T-cell (primary cell): ENCODE measurements around the gene CDC37L1. TPM values are rescaled to one million over a fixed set of nuclear protein-coding genes. Genes with fewer than 3 reads are reported as not detected.
A peak's percentile ranks its signal among the peaks of the same experiment; 100 is the strongest.
"Not testable (repeated sequence)": the region's sequence is repeated elsewhere in the genome, so short reads cannot be mapped to it uniquely, and the experiment has no call there.

Experiments
- ATAC-seq, 4 experiments: fragments of 200-7000 bp in 3 of 4; fragments of 150-1000 bp in 1 of 4; cut with Tn5 transposase; replicated peaks in 1 of 4; 1 replicate in 3 of 4; 2 replicates in 1 of 4; pipeline ENCODE4 v1.10.0; 2021; ENCODE audit warnings: moderate library complexity in 3 of 4, mild to moderate bottlenecking in 2 of 4, moderate number of reproducible peaks in 1 of 4
- CTCF ChIA-PET, 2 donors: fragments of 300-600 bp; sonication (Branson Sonifier 250); formaldehyde crosslinking; loops; one replicate each; lab custom pipeline; 2022; ENCODE audit warnings: antibody characterized with exemption in 2 of 2; lab: Charles Lee
- POLR2A ChIA-PET, 2 donors: fragments of 300-600 bp; sonication (Branson Sonifier 250); formaldehyde crosslinking; loops; one replicate each; lab custom pipeline; 2022; ENCODE audit warnings: antibody characterized with exemption in 2 of 2; lab: Charles Lee
- DNase-seq, 35 experiments: peaks; one replicate each; pipeline versions ENCODE4 v3.0.0 to v3.0.0-alpha.2; 2013 to 2023
- H3K27ac ChIP-seq: one replicate; pipeline ENCODE4 v1.5.1; 2013; ENCODE audit warnings: low read length
- H3K27me3 ChIP-seq, 2 experiments: replicated peaks in 1 of 2; 1 replicate in 1 of 2; 2 replicates in 1 of 2; pipeline versions ENCODE4 v1.6.1 to v1.7.0; 2013; ENCODE audit warnings: low read length in 1 of 2, mixed read lengths in 1 of 2; ENCODE audit not compliant: control insufficient read depth in 2 of 2, insufficient read depth in 2 of 2; ENCODE audit errors: extremely low read depth in 1 of 2
- H3K36me3 ChIP-seq, 2 donors: 1 replicate in 1 of 2; 2 replicates in 1 of 2; pipeline versions ENCODE4 v1.6.1 to v1.7.0; 2013; ENCODE audit warnings: low read length in 1 of 2; ENCODE audit not compliant: control insufficient read depth in 2 of 2, insufficient read depth in 1 of 2; ENCODE audit errors: extremely low read depth in 1 of 2
- H3K4me1 ChIP-seq, 2 experiments: 1 replicate in 1 of 2; 2 replicates in 1 of 2; pipeline versions ENCODE4 v1.6.1 to v1.7.0; 2013; ENCODE audit warnings: low read length in 2 of 2, mixed read lengths in 1 of 2; ENCODE audit not compliant: insufficient read depth in 2 of 2, control insufficient read depth in 1 of 2; ENCODE audit errors: extremely low read depth in 1 of 2
- H3K4me3 ChIP-seq, 2 donors: 1 replicate in 1 of 2; 2 replicates in 1 of 2; pipeline versions ENCODE4 v1.5.1 to v1.7.0; 2013; ENCODE audit warnings: mild to moderate bottlenecking in 2 of 2, low read length in 1 of 2, moderate library complexity in 1 of 2; ENCODE audit not compliant: control insufficient read depth in 1 of 2; ENCODE audit errors: extremely low read depth in 1 of 2
- H3K9me3 ChIP-seq: 2 replicates; pipeline ENCODE4 v1.7.0; 2013
- H3K27ac Mint-ChIP-seq, 2 donors: one replicate each; pipeline ENCODE4 v1.8.0; 2020 to 2021; ENCODE audit warnings: mild to moderate bottlenecking in 2 of 2, mixed read lengths in 2 of 2
- H3K27me3 Mint-ChIP-seq, 2 donors: one replicate each; pipeline ENCODE4 v1.8.0; 2021 to 2022; ENCODE audit warnings: mixed read lengths in 2 of 2
- H3K36me3 Mint-ChIP-seq: one replicate; pipeline ENCODE4 v1.8.0; 2021; ENCODE audit warnings: mixed read lengths
- H3K4me1 Mint-ChIP-seq, 3 donors: one replicate each; pipeline ENCODE4 v1.8.0; 2020 to 2022; ENCODE audit warnings: mixed read lengths in 3 of 3, mild to moderate bottlenecking in 1 of 3
- H3K4me3 Mint-ChIP-seq, 3 donors: one replicate each; pipeline ENCODE4 v1.8.0; 2020 to 2022; ENCODE audit warnings: mild to moderate bottlenecking in 3 of 3, mixed read lengths in 3 of 3, moderate library complexity in 3 of 3
- H3K9me3 Mint-ChIP-seq, 3 donors: one replicate each; pipeline ENCODE4 v1.8.0; 2020 to 2022; ENCODE audit warnings: mixed read lengths in 3 of 3
- WGBS: methylation state at CpG from one replicate; pipeline ENCODE4 v1.1.5; 2013; ENCODE audit warnings: missing lambda C conversion rate; ENCODE audit not compliant: insufficient coverage; 5-methylcytosine and 5-hydroxymethylcytosine counted together
- total RNA-seq, 35 experiments: library from RNA in 6 of 35; stranded (reverse) in 6 of 35; fragments of 120-200 nt in 1 of 35; gene quantifications; one replicate each; pipeline versions ENCODE4 v1.2.1 to v1.2.4 and lab custom pipeline; 2013 to 2026

Gene CDC37L1
- total RNA-seq, 5 donors from 2014 or later (not counting 1 experiment from before 2014, with no cell fraction given): 20.6 to 26.8 (median 23.7) TPM

GRCh38 chr9:4654084-4654483 lies 25.3 kb upstream of the CDC37L1 start:
- Mint-ChIP-seq H3K36me3 (peaks cover 5% of the 10 kb centered on the region), H3K27me3 (peaks cover 0 to 4% of the 10 kb centered on the region in 2 donors), H3K9me3 (no peaks in the 10 kb centered on the region), H3K4me1 (peaks cover 0 to 8% (median 7%) of the 10 kb centered on the region in 3 donors), H3K4me3 (no peak overlapping the region), H3K27ac (no peak overlapping the region)
- DNase-seq (peak in 1 of 35 experiments; percentile 55), ATAC-seq (peak in 2 of 4 experiments; percentile 26 to 37)
- CTCF ChIA-PET: interaction anchor here (0.8 to 1.3 kb wide), 3 partner anchors 10 to 25 kb away, joined by 3 to 5 read pairs (median 3); partner anchors contain the start of gene CDC37L1 (in 1 of the 2)
- no peaks in the 10 kb centered on the region for H3K36me3 ChIP-seq
- no peak overlapping the region for H3K4me3 ChIP-seq
- 75% methylated on average over 1 of the region's 9 CpGs for WGBS
- POLR2A ChIA-PET: no interaction called here
- H3K9me3 ChIP-seq: no peaks in the 10 kb centered on the region
- H3K27me3 ChIP-seq: no peaks in the 10 kb centered on the region
- H3K27ac ChIP-seq: no peak overlapping the region
- peaks cover 0 to 11% of the 10 kb centered on the region in 2 experiments for H3K4me1 ChIP-seq

- H3K9me3 Mint-ChIP-seq: no peaks in the 10 kb centered on the region
- Histone ChIP-seq H3K9me3 (no peaks in the 10 kb centered on the region), H3K27ac (no peak overlapping the region), H3K36me3 (no peaks in the 10 kb centered on the region), H3K4me3 (no peak overlapping the region), H3K4me1 (peaks cover 0 to 11% of the 10 kb centered on the region in 2 experiments), H3K27me3 (no peaks in the 10 kb centered on the region)
- H3K4me3 Mint-ChIP-seq: no peak overlapping the region
- no peak overlapping the region for H3K27ac Mint-ChIP-seq
- peaks cover 5% of the 10 kb centered on the region for H3K36me3 Mint-ChIP-seq
- H3K4me1 Mint-ChIP-seq: peaks cover 0 to 8% (median 7%) of the 10 kb centered on the region in 3 donors
- peaks cover 0 to 4% of the 10 kb centered on the region in 2 donors for H3K27me3 Mint-ChIP-seq
- ATAC-seq (no peak), DNase-seq (no peak)
- 89% methylated on average over 7 of the region's 10 CpGs for WGBS
- ChIA-PET CTCF (interaction anchor here (0.8 to 1.3 kb wide), 3 partner anchors 11 to 25 kb away, joined by 3 to 5 read pairs (median 3); partner anchors contain the start of gene CDC37L1 (in 1 of the 2)), POLR2A (no interaction called here)
Observed at GRCh38 chr9:4654538-4654937, 24.8 kb upstream of the CDC37L1 start.

- peaks cover 2 to 18% (median 7%) of the 10 kb centered on the region in 3 donors for H3K4me1 Mint-ChIP-seq
- POLR2A ChIA-PET, H3K9me3 Mint-ChIP-seq, DNase-seq, H3K4me3 ChIP-seq, H3K27ac ChIP-seq, ATAC-seq, H3K27me3 ChIP-seq, H3K36me3 ChIP-seq, H3K27ac Mint-ChIP-seq, H3K9me3 ChIP-seq, H3K27me3 Mint-ChIP-seq, H3K36me3 Mint-ChIP-seq, H3K4me3 Mint-ChIP-seq: not testable (repeated sequence)
- 100% methylated on average over 1 of the region's 3 CpGs for WGBS
- peaks cover 0 to 11% of the 10 kb centered on the region in 2 experiments for H3K4me1 ChIP-seq
- CTCF ChIA-PET: interaction anchor here (0.6 to 1.2 kb wide), 2 partner anchors 16 to 20 kb away, joined by 3 read pairs; no protein-coding TSS in a partner anchor
Observed at GRCh38 chr9:4656196-4656595, 23.2 kb upstream of the CDC37L1 start.

- Mint-ChIP-seq H3K9me3 (no peaks in the 10 kb centered on the region), H3K4me1 (peaks cover 6 to 22% (median 10%) of the 10 kb centered on the region in 3 donors), H3K27ac (no peak overlapping the region), H3K36me3 (peaks cover 5% of the 10 kb centered on the region), H3K27me3 (no peaks in the 10 kb centered on the region), H3K4me3 (no peak overlapping the region)
- ChIA-PET CTCF (interaction anchor here in 1 of 2 donors (0.8 to 1.2 kb wide), 2 partner anchors 10 to 17 kb away, joined by 3 to 5 read pairs; no protein-coding TSS in a partner anchor), POLR2A (no interaction called here)
- H3K36me3 ChIP-seq: no peaks in the 10 kb centered on the region
- WGBS: no CpG with 5 or more reads among the region's 3 CpGs
- no peak overlapping the region for H3K27ac ChIP-seq
- ATAC-seq: no peak
- no peaks in the 10 kb centered on the region for H3K9me3 ChIP-seq
- DNase-seq: no peak
- no peaks in the 10 kb centered on the region for H3K27me3 ChIP-seq
- peaks cover 0 to 13% of the 10 kb centered on the region in 2 experiments for H3K4me1 ChIP-seq
- H3K4me3 ChIP-seq: no peak overlapping the region
Observed at GRCh38 chr9:4656621-4657020, 22.7 kb upstream of the CDC37L1 start.

- Mint-ChIP-seq H3K4me3 (no peak overlapping the region), H3K27ac (no peak overlapping the region), H3K4me1 (peaks cover 14 to 27% (median 15%) of the 10 kb centered on the region in 3 donors), H3K9me3 (no peaks in the 10 kb centered on the region), H3K27me3 (no peaks in the 10 kb centered on the region), H3K36me3 (peaks cover 5% of the 10 kb centered on the region)
- H3K36me3 ChIP-seq: no peaks in the 10 kb centered on the region
- POLR2A ChIA-PET: no interaction called here
- no CpG with 5 or more reads among the region's 4 CpGs for WGBS
- peaks cover 2 to 20% of the 10 kb centered on the region in 2 experiments for H3K4me1 ChIP-seq
- no peak overlapping the region for H3K4me3 ChIP-seq
- H3K27ac ChIP-seq: no peak overlapping the region
- H3K27me3 ChIP-seq: no peaks in the 10 kb centered on the region
- ATAC-seq (no peak), DNase-seq (no peak)
- H3K9me3 ChIP-seq: no peaks in the 10 kb centered on the region
- CTCF ChIA-PET: interaction anchor here in 1 of 2 donors (1.2 kb wide), 1 partner anchor 17 kb away, joined by 3 read pairs; no protein-coding TSS in a partner anchor
Observed at GRCh38 chr9:4657426-4658159, 21.8 kb upstream of the CDC37L1 start.

- POLR2A ChIA-PET: interaction anchor here in 1 of 2 donors (0.5 kb wide), 1 partner anchor 1348 kb away, joined by 4 read pairs; a partner anchor contains a TSS
- CTCF ChIA-PET, H3K27ac Mint-ChIP-seq: not testable (repeated sequence)
Observed at GRCh38 chr9:4660665-4661064, 18.7 kb upstream of the CDC37L1 start.

More at GRCh38 chr9:4660665-4661064, 18.7 kb upstream of the CDC37L1 start:
- H3K27me3 Mint-ChIP-seq, H3K36me3 ChIP-seq, H3K27ac ChIP-seq, H3K4me3 ChIP-seq, ATAC-seq, H3K9me3 Mint-ChIP-seq, H3K36me3 Mint-ChIP-seq, DNase-seq, H3K4me3 Mint-ChIP-seq, H3K9me3 ChIP-seq, H3K27me3 ChIP-seq: not testable (repeated sequence)
- no CpG with 5 or more reads among the region's 5 CpGs for WGBS
- peaks cover 39 to 50% (median 44%) of the 10 kb centered on the region in 3 donors for H3K4me1 Mint-ChIP-seq
- peaks cover 26% of the 10 kb centered on the region in 2 experiments for H3K4me1 ChIP-seq
